Stimulated activated memory B cell treated with anti-CD40 and anti-IgM and Interleukin-4, amounts not matched to agents 10 μg/mL and 1 μg/mL and 100 μg/mL, for 72 hours (primary cell): ENCODE data around the gene SIRPA.

Experiments
- ATAC-seq: fragments of 150-1000 bp; cut with Tn5 transposase; 2 replicates; pipeline ENCODE4 v1.10.0; 2021
- H3K27ac Mint-ChIP-seq: one replicate; pipeline ENCODE4 v1.8.0; 2022; ENCODE audit warnings: mild to moderate bottlenecking, mixed read lengths
- H3K27me3 Mint-ChIP-seq: one replicate; pipeline ENCODE4 v1.8.0; 2022; ENCODE audit warnings: mixed read lengths
- H3K36me3 Mint-ChIP-seq: one replicate; pipeline ENCODE4 v1.8.0; 2022; ENCODE audit warnings: mixed read lengths
- H3K4me1 Mint-ChIP-seq: one replicate; pipeline ENCODE4 v1.8.0; 2022; ENCODE audit warnings: mixed read lengths
- H3K4me3 Mint-ChIP-seq: one replicate; pipeline ENCODE4 v1.8.0; 2022; ENCODE audit warnings: mild to moderate bottlenecking, moderate library complexity, mixed read lengths
- H3K9me3 Mint-ChIP-seq: one replicate; pipeline ENCODE4 v1.8.0; 2022; ENCODE audit warnings: mixed read lengths

Gene SIRPA

DNA sequence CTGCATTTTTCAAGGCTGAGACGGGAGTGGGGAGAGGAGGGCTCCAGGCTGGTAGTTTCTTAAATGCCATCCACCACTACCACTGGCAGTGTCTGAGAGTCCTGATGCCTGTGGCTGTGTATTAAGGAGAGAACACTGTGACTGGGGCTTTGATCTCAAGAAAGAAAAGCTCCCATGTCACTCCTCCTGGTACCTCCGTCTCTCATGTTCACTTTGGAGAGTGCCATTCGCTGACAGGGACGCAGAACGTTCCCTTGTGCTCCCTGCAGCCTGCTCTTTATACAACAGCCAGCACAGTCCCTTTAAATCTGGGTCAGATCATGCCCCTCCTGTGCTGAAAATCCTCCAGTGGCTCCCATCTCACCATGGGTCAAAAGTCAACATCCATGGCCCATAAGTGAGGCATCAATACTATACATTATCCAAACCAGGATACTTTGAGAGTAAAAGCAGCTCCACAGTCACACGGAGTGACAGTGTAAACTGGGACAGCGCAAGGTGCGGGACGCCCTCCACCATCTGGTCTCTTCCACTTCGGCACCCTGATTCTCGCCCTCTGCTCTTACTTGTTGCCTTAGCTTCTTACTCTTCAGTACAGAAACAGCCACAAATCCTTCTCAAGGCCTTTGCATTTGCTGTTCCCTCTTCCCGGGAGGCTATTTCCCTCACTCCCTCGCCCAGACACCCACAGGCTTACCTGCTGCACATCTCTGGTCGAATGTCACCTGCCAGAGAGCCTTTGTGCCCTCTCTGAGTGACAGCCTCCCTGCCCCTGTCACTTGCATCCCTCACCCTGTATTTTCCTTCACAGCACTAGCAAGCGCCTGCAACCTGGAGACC lies 78.6 kb downstream of the SIRPA start:
- Mint-ChIP-seq H3K9me3 (no peaks in the 10 kb centered on the region), H3K4me3 (no peak overlapping the region), H3K4me1 (no peaks in the 10 kb centered on the region), H3K27me3 (peaks cover 19% of the 10 kb centered on the region), H3K27ac (no peak overlapping the region), H3K36me3 (no peaks in the 10 kb centered on the region)
- no peak for ATAC-seq

DNA sequence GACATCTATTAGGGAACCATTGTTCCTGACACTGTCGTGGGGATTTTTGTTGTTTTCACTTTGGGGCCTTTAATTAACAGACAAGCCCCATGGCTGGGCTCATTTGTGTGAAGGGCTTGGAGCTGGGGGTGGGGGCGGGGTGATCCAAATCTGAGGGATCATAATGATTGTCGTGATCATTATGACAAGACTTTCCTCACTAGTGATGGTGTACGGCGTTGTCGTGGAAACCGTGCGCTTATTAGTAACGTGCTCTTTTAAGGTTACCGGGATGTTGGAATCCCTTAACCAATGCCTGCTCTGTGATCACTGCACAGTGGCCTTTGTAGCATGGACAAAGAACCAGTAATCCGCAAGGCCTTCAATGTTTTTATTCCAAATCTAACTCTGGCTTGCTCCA lies 80.1 kb downstream of the SIRPA start:
- H3K36me3 Mint-ChIP-seq: no peaks in the 10 kb centered on the region
- no peaks in the 10 kb centered on the region for H3K9me3 Mint-ChIP-seq
- no peaks in the 10 kb centered on the region for H3K4me1 Mint-ChIP-seq
- ATAC-seq: no peak
- no peak overlapping the region for H3K27ac Mint-ChIP-seq
- no peak overlapping the region for H3K4me3 Mint-ChIP-seq
- peaks cover 21% of the 10 kb centered on the region for H3K27me3 Mint-ChIP-seq

DNA sequence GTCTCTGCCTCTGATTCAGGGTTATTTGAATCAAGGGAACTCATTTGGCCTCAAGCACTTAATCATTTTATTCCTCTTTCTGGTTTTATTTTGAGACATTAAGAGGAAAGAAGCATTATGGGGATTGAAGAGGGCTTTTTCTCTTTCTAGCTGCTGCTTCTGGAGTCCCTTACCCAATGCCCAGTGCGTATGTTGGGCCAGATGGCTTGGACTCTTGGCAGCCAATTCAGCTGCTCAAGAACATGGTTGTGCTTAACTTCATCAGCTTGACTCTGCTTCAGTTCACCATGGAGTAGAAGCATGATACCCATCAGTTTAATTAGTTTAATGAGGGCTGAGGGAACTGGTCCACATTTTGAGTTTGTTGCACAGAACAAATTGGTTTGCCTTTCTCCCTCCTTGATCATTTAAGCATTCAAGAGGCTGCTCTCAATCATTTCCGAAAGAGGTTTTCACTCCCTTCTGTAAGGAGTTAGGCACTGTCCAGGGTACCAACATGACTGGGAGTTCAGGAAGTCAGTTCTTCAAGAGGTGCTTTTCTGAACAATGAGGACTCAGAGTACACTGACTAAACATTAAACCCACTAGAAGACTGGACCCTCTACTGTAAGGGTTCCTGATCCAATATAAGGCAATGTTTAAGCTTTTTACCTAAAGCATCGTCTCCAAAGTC lies 84.0 kb downstream of the SIRPA start:
- H3K27ac Mint-ChIP-seq: no peak overlapping the region
- H3K27me3 Mint-ChIP-seq: peaks cover 26% of the 10 kb centered on the region
- H3K4me3 Mint-ChIP-seq: no peak overlapping the region
- H3K9me3 Mint-ChIP-seq: no peaks in the 10 kb centered on the region
- H3K4me1 Mint-ChIP-seq: no peaks in the 10 kb centered on the region
- H3K36me3 Mint-ChIP-seq: no peaks in the 10 kb centered on the region
- ATAC-seq: no peak

DNA sequence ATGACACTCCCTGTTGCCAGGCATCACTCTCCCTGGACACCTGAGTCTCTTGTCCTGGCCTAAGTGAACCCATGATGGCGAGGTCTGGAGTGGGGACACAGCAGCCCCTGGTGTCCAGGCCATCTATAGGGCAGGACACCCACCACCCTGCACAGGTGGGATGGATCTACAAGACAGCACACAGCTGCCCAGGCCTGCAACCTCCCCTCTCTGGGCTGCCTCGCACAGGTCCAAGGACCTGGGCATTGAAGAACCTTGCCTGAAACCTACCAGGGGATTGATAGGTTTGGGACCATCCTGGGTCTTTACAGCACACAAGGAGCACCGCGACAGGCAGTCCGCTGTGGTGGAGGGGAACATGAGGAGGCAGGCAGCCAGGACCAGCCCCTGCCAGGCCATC lies 87.5 kb downstream of the SIRPA start:
- ATAC-seq: no peak
- H3K4me3 Mint-ChIP-seq: no peak overlapping the region
- H3K9me3 Mint-ChIP-seq: no peaks in the 10 kb centered on the region
- no peaks in the 10 kb centered on the region for H3K4me1 Mint-ChIP-seq
- H3K36me3 Mint-ChIP-seq: no peaks in the 10 kb centered on the region
- H3K27ac Mint-ChIP-seq: no peak overlapping the region
- peaks cover 42% of the 10 kb centered on the region for H3K27me3 Mint-ChIP-seq

DNA sequence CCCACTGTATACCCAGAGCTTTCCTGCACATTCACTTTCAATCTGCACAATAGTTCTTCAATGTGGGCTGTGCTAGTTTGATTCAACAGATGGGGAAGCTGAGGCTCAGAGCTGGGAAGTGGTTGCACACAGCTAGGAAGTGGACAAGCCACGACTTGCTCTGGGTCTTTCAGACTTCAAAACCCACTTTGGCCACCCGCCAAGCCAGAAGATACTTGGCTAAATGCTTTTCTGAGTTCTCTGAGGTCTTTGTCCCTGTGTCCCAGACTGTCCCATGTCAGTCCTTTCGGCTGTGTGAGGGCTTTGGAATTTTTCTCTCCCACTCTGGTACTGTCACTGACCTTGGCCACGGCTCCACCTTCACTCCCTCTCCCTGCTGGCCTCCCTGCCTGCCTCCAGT lies 88.1 kb downstream of the SIRPA start:
- Mint-ChIP-seq H3K4me3 (no peak overlapping the region), H3K36me3 (no peaks in the 10 kb centered on the region), H3K27ac (no peak overlapping the region), H3K9me3 (no peaks in the 10 kb centered on the region), H3K27me3 (peaks cover 42% of the 10 kb centered on the region), H3K4me1 (no peaks in the 10 kb centered on the region)
- ATAC-seq: no peak

DNA sequence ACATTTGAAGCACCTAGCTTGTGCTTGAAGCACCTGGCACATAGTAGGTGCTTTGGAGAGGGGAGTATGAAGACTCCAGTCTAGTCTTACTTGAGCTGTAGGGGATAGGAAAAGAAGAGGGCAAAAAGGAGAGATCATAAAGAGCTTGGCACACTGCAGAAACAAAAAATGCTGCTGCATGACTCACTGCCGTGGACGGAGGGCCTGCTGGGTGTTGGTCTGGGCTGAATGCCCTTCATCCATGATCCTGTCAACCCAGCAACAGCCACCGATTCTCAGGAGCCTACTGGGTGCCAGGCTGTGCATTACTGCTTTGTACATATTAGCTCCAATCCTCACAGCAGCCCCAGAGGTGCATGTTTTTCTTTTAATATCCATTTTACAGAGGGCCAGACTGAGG lies 92.6 kb downstream of the SIRPA start:
- H3K36me3 Mint-ChIP-seq: no peaks in the 10 kb centered on the region
- no peak for ATAC-seq
- H3K9me3 Mint-ChIP-seq: no peaks in the 10 kb centered on the region
- no peak overlapping the region for H3K27ac Mint-ChIP-seq
- H3K4me1 Mint-ChIP-seq: no peaks in the 10 kb centered on the region
- no peak overlapping the region for H3K4me3 Mint-ChIP-seq
- H3K27me3 Mint-ChIP-seq: peaks cover 50% of the 10 kb centered on the region
